HG02870 (cell line): ENCODE measurements around the gene NUB1.

Source experiments
- ATAC-seq: cut with Tn5 transposase; IDR thresholded peaks from one replicate; pipeline ENCODE4 v1.9.1; 2021; ENCODE audit warnings: mild to moderate bottlenecking, moderate library complexity; ENCODE audit not compliant: unreplicated experiment

Gene NUB1

GRCh38 chr7:151416112-151416940 lies 74.7 kb downstream of the NUB1 start:
- no peak for ATAC-seq

GRCh38 chr7:151416941-151417315 lies 75.3 kb downstream of the NUB1 start:
- ATAC-seq: no peak

- no peak for ATAC-seq
These were observed 78.5 kb downstream of the NUB1 start for GRCh38 chr7:151420144-151420543.

- no peak for ATAC-seq
These were observed 80.6 kb downstream of the NUB1 start for GRCh38 chr7:151422212-151422611.

- ATAC-seq: no peak
These were observed 81.6 kb downstream of the NUB1 start for GRCh38 chr7:151423226-151423625.

GRCh38 chr7:151423936-151424335 lies 82.3 kb downstream of the NUB1 start:
- no peak for ATAC-seq

- no peak for ATAC-seq
These were observed 83.2 kb downstream of the NUB1 start for GRCh38 chr7:151424799-151425198.

GRCh38 chr7:151425670-151426440 lies 84.2 kb downstream of the NUB1 start:
- ATAC-seq: no peak

GRCh38 chr7:151426441-151426903 lies 84.9 kb downstream of the NUB1 start:
- ATAC-seq: no peak

- no peak for ATAC-seq
These were observed 85.5 kb downstream of the NUB1 start for GRCh38 chr7:151426904-151427704.

GRCh38 chr7:151427705-151428377 lies 86.2 kb downstream of the NUB1 start:
- ATAC-seq: no peak
